A673 (cell line): Measurements from ENCODE around the gene KRT73. TPM values are rescaled to one million over a fixed set of nuclear protein-coding genes. Genes with fewer than 3 reads are reported as not detected.

Experiments
- BruUV-seq: library from RNA; stranded (reverse); fragments of 400-500 nt; replicated peaks from 2 replicates; lab custom pipeline; 2021; lab: Mats Ljungman, UMichigan
- CTCF ChIA-PET: fragments of 300-600 bp; sonication (Branson Sonifier 250); formaldehyde crosslinking; loops from one replicate; lab custom pipeline; 2022; ENCODE audit warnings: antibody characterized with exemption; lab: Charles Lee
- POLR2A ChIA-PET: fragments of 300-600 bp; sonication (Branson Sonifier 250); formaldehyde crosslinking; loops from one replicate; lab custom pipeline; 2022; ENCODE audit warnings: antibody characterized with exemption; ENCODE audit not compliant: low non-redundant PET; lab: Charles Lee
- DNase-seq: peaks from one replicate; pipeline ENCODE4 v3.0.0-alpha.2; 2015; ENCODE audit warnings: low spot score
- H3K27ac ChIP-seq: fragments of 200-600 bp; sonication (generic); 2 replicates; pipeline ENCODE4 v1.5.1; 2016; ENCODE audit warnings: mixed run types, low read depth, mild to moderate bottlenecking, mixed read lengths, antibody characterized with exemption, low read length; ENCODE audit not compliant: poor library complexity, severe bottlenecking
- H3K27me3 ChIP-seq: fragments of 200-600 bp; sonication (generic); replicated peaks from 2 replicates; pipeline ENCODE4 v1.6.1; 2017; ENCODE audit warnings: mixed run types, low read depth, mild to moderate bottlenecking, mixed read lengths, antibody characterized with exemption, low read length; ENCODE audit not compliant: insufficient read depth, poor library complexity
- H3K36me3 ChIP-seq: fragments of 200-600 bp; sonication (generic); 2 replicates; pipeline ENCODE4 v1.6.1; 2016; ENCODE audit warnings: mixed run types, mild to moderate bottlenecking, mixed read lengths, antibody characterized with exemption, low read length; ENCODE audit not compliant: insufficient read depth, poor library complexity, severe bottlenecking
- H3K4me1 ChIP-seq: fragments of 200-600 bp; sonication (generic); 2 replicates; pipeline ENCODE4 v1.6.1; 2017; ENCODE audit warnings: mixed run types, mild to moderate bottlenecking, mixed read lengths, antibody characterized with exemption, low read length; ENCODE audit not compliant: insufficient read depth, poor library complexity, severe bottlenecking
- H3K4me3 ChIP-seq: fragments of 200-600 bp; sonication (generic); 2 replicates; pipeline ENCODE4 v1.5.1; 2016; ENCODE audit warnings: low read depth, mixed run types, mild to moderate bottlenecking, mixed read lengths, low read length; ENCODE audit not compliant: poor library complexity, severe bottlenecking
- H3K9me3 ChIP-seq: fragments of 200-600 bp; sonication (generic); 2 replicates; pipeline ENCODE4 v1.6.1; 2016; ENCODE audit warnings: mixed run types, low read depth, mild to moderate bottlenecking, mixed read lengths, antibody characterized with exemption, low read length; ENCODE audit not compliant: poor library complexity, severe bottlenecking
- CTCF ChIP-seq: fragments of 300-800, 200-600 bp; sonication (generic); conservative IDR thresholded peaks from 2 replicates; pipeline ENCODE4 v1.5.1; 2017; ENCODE audit warnings: low read depth, mild to moderate bottlenecking, antibody characterized with exemption, low read length, moderate library complexity, mixed read lengths
- EZH2 ChIP-seq: fragments of 200-600 bp; sonication (generic); IDR thresholded peaks from 2 replicates; pipeline ENCODE4 v1.6.1; 2017; ENCODE audit warnings: borderline replicate concordance, low read depth, mild to moderate bottlenecking, mixed read lengths, antibody characterized with exemption, low read length; ENCODE audit not compliant: poor library complexity, severe bottlenecking
- intact Hi-C: fragments of 100-400 bp; cut with micrococcal nuclease; formaldehyde crosslinking; loops from one replicate; pipeline ENCODE4 v1.10.0; 2022; ENCODE audit not compliant: unreplicated experiment
- total RNA-seq: library from RNA; stranded (reverse); gene quantifications from 2 replicates; pipeline ENCODE4 v1.2.3, GENCODE V29; 2021

The KRT73 gene
- total RNA-seq, 1 experiment from 2014 or later = not detected

GRCh38 chr12:52618866-52619265 is 507 bp upstream of the KRT73 start:
- POLR2A ChIA-PET = no interaction called here
- TF ChIP-seq CTCF (no peak), EZH2 (no peak)
- CTCF ChIA-PET = no interaction called here
- DNase-seq = no peak
- no peak overlapping the region for H3K4me3 ChIP-seq
- H3K27ac ChIP-seq = no peak overlapping the region
- H3K27me3 ChIP-seq = no peaks in the 10 kb centered on the region
- no peaks in the 10 kb centered on the region for H3K9me3 ChIP-seq
- H3K4me1 ChIP-seq = peaks cover 10% of the 10 kb centered on the region
- BruUV-seq = no TSS peak
- intact Hi-C loops = no loop called here
- no peaks in the 10 kb centered on the region for H3K36me3 ChIP-seq

GRCh38 chr12:52617403-52617785 is 965 bp downstream of the KRT73 start:
- ChIA-PET CTCF (no interaction called here), POLR2A (no interaction called here)
- H3K9me3 ChIP-seq = no peaks in the 10 kb centered on the region
- H3K4me3 ChIP-seq = no peak overlapping the region
- intact Hi-C loops = no loop called here
- no TSS peak for BruUV-seq
- no peaks in the 10 kb centered on the region for H3K27me3 ChIP-seq
- no peak overlapping the region for H3K27ac ChIP-seq
- DNase-seq = no peak
- H3K36me3 ChIP-seq = no peaks in the 10 kb centered on the region
- no peak for TF ChIP-seq EZH2
- H3K4me1 ChIP-seq = peaks cover 10% of the 10 kb centered on the region

GRCh38 chr12:52616680-52617402 is 1.5 kb downstream of the KRT73 start:
- H3K4me3 ChIP-seq = no peak overlapping the region
- TF ChIP-seq CTCF (no peak), EZH2 (no peak)
- intact Hi-C loops = no loop called here
- H3K27ac ChIP-seq = no peak overlapping the region
- BruUV-seq = no TSS peak
- H3K27me3 ChIP-seq = no peaks in the 10 kb centered on the region
- ChIA-PET POLR2A (no interaction called here), CTCF (no interaction called here)
- no peaks in the 10 kb centered on the region for H3K9me3 ChIP-seq
- DNase-seq = no peak
- H3K36me3 ChIP-seq = no peaks in the 10 kb centered on the region
- peaks cover 10% of the 10 kb centered on the region for H3K4me1 ChIP-seq

- Histone ChIP-seq H3K4me1 (peaks cover 10% of the 10 kb centered on the region), H3K27ac (no peak overlapping the region), H3K36me3 (no peaks in the 10 kb centered on the region), H3K9me3 (no peaks in the 10 kb centered on the region), H3K4me3 (no peak overlapping the region), H3K27me3 (no peaks in the 10 kb centered on the region)
- no TSS peak for BruUV-seq
- POLR2A ChIA-PET = no interaction called here
- no peak for DNase-seq
- CTCF ChIA-PET = no interaction called here
- intact Hi-C loops = no loop called here
- TF ChIP-seq CTCF = no peak
- TF ChIP-seq EZH2 = no peak
Measured at GRCh38 chr12:52615912-52616311, 2.4 kb downstream of the KRT73 start.
